SK-N-SH (cell line): ENCODE results near the gene ENTR1.

Source experiments
- CTCF ChIP-seq: fragments of 200-600 bp; sonication (generic); IDR thresholded peaks from 2 replicates; pipeline ENCODE4 v1.6.1; 2017; ENCODE audit warnings: antibody characterized with exemption, mild to moderate bottlenecking, moderate library complexity
- EZH2phosphoT487 ChIP-seq: fragments of 200-600 bp; sonication (generic); IDR thresholded peaks from 2 replicates; pipeline ENCODE4 v1.6.1; 2017; ENCODE audit warnings: low read depth, mixed run types, mild to moderate bottlenecking, antibody characterized with exemption, moderate library complexity, borderline replicate concordance
- GABPA ChIP-seq: IDR thresholded peaks from 2 replicates; pipeline ENCODE4 v1.4.0; 2012; ENCODE audit warnings: low read depth, mild to moderate bottlenecking
- MAX ChIP-seq: IDR thresholded peaks from 2 replicates; pipeline ENCODE4 v1.4.0; 2012; ENCODE audit warnings: low read depth
- PBX3 ChIP-seq: IDR thresholded peaks from 2 replicates; pipeline ENCODE4; 2012

- TF ChIP-seq CTCF (no peak), PBX3 (no peak), MAX (no peak), GABPA (no peak), EZH2phosphoT487 (no peak)
These were observed 31.9 kb upstream of the ENTR1 start for GRCh38 chr9:136442265-136442664.
